HCT116 (cell line): ENCODE measurements around the gene NPR3. TPM values are rescaled to one million over a fixed set of nuclear protein-coding genes. Genes with fewer than 3 reads are reported as not detected.

Source experiments
- ATAC-seq: fragments of 200-7000 bp; cut with Tn5 transposase; 2 replicates; pipeline ENCODE4 v1.9.1; 2020; ENCODE audit warnings: mild to moderate bottlenecking, moderate library complexity
- BruUV-seq: library from RNA; stranded (reverse); fragments of 400-500 nt; replicated peaks from 2 replicates; lab custom pipeline; 2021; lab: Mats Ljungman, UMichigan
- CTCF ChIA-PET: fragments of 300-600 bp; sonication (Branson Sonifier 250); formaldehyde crosslinking; loops from one replicate; lab custom pipeline; 2021; ENCODE audit warnings: antibody characterized with exemption; lab: Charles Lee
- POLR2A ChIA-PET: fragments of 300-600, 350-600 bp; sonication (Branson Sonifier 250); formaldehyde crosslinking; loops from one replicate; lab custom pipeline; 2021; ENCODE audit warnings: antibody characterized with exemption; lab: Charles Lee
- RAD21 ChIA-PET, 2 experiments: fragments of 300-600 bp; sonication (Branson Sonifier 250); formaldehyde crosslinking; loops; one replicate each; lab custom pipeline; 2023; ENCODE audit warnings: low total read pairs in 2 of 2; ENCODE audit not compliant: uncharacterized antibody in 2 of 2, unreplicated experiment in 2 of 2, low non-redundant PET in 1 of 2; lab: Charles Lee
- DNase-seq: peaks from one replicate; pipeline ENCODE4 v3.0.0-alpha.2; 2010; ENCODE audit warnings: low read depth, low spot score
- H2AFZ ChIP-seq: fragments of 200-600 bp; shearing (Covaris generic), sonication (generic); 2 replicates; pipeline ENCODE4 v1.6.1; 2017; ENCODE audit warnings: low read depth, mixed run types, mixed read lengths, antibody characterized with exemption, low read length; ENCODE audit not compliant: poor library complexity, severe bottlenecking
- H3K27ac ChIP-seq: 2 replicates; pipeline ENCODE4 v1.5.1; 2012; ENCODE audit warnings: low read depth, low read length
- H3K27me3 ChIP-seq: fragments of 200-600 bp; sonication (generic); 2 replicates; pipeline ENCODE4 v1.6.1; 2016; ENCODE audit warnings: mixed run types, low read length, mixed read lengths; ENCODE audit not compliant: insufficient read depth
- H3K36me3 ChIP-seq, 2 experiments: fragments of 200-500 bp in 1 of 2; fragments of 200-600 bp in 1 of 2; sonication (Bioruptor generic) in 1 of 2; sonication (generic) in 1 of 2; 2 replicates each; pipeline versions ENCODE4 v1.5.1 to v1.6.1; 2014 to 2016; ENCODE audit warnings: low read length in 2 of 2, inconsistent platforms in 1 of 2, mixed read lengths in 1 of 2, mixed run types in 1 of 2; ENCODE audit not compliant: insufficient read depth in 2 of 2, control insufficient read depth in 1 of 2
- H3K4me1 ChIP-seq, 2 experiments: fragments of 200-600 bp in 1 of 2; sonication (generic) in 1 of 2; 2 replicates each; pipeline versions ENCODE4 v1.5.1 to v1.6.1; 2012 to 2017; ENCODE audit warnings: low read length in 2 of 2, inconsistent platforms in 1 of 2, mild to moderate bottlenecking in 1 of 2, mixed read lengths in 1 of 2, mixed run types in 1 of 2, moderate library complexity in 1 of 2; ENCODE audit not compliant: insufficient read depth in 2 of 2, control insufficient read depth in 1 of 2
- H3K4me2 ChIP-seq: fragments of 200-600 bp; sonication (generic); 2 replicates; pipeline ENCODE4 v1.6.1; 2017; ENCODE audit warnings: mixed run types, low read length, mixed read lengths
- H3K4me3 ChIP-seq, 2 experiments: fragments of 200-600 bp in 1 of 2; sonication (generic) in 1 of 2; replicated peaks in 1 of 2; 2 replicates each; pipeline ENCODE4 v1.5.1; 2011 to 2016; ENCODE audit warnings: low read length in 2 of 2, control low read depth in 1 of 2, low read depth in 1 of 2, mild to moderate bottlenecking in 1 of 2, mixed read lengths in 1 of 2, mixed run types in 1 of 2
- H3K79me2 ChIP-seq: fragments of 200-600 bp; sonication (generic); 2 replicates; pipeline ENCODE4 v1.6.1; 2017; ENCODE audit warnings: mild to moderate bottlenecking, mixed run types, low read length, moderate library complexity, mixed read lengths; ENCODE audit not compliant: insufficient read depth
- H3K9ac ChIP-seq: fragments of 200-600 bp; sonication (generic); 2 replicates; pipeline ENCODE4 v1.6.1; 2016; ENCODE audit warnings: low read length, mixed read lengths
- H3K9me2 ChIP-seq: fragments of 200-600 bp; sonication (generic), shearing (Covaris generic); 2 replicates; pipeline ENCODE4 v1.6.1; 2017; ENCODE audit warnings: mixed run types, mild to moderate bottlenecking, moderate library complexity; ENCODE audit not compliant: insufficient read depth
- H3K9me3 ChIP-seq, 2 experiments: fragments of 200-500 bp in 1 of 2; fragments of 200-600 bp in 1 of 2; sonication (Bioruptor generic) in 1 of 2; sonication (generic) in 1 of 2; 2 replicates each; pipeline ENCODE4 v1.6.1; 2014 to 2017; ENCODE audit warnings: low read length in 2 of 2, mixed read lengths in 2 of 2, inconsistent platforms in 1 of 2, low read depth in 1 of 2, mild to moderate bottlenecking in 1 of 2, mixed run types in 1 of 2, moderate library complexity in 1 of 2; ENCODE audit not compliant: control insufficient read depth in 1 of 2, insufficient read depth in 1 of 2
- H4K20me1 ChIP-seq: fragments of 200-600 bp; sonication (generic), shearing (Covaris generic); 2 replicates; pipeline ENCODE4 v1.6.1; 2017; ENCODE audit warnings: mixed run types, mild to moderate bottlenecking, moderate library complexity; ENCODE audit not compliant: insufficient read depth
- CBX3 ChIP-seq: IDR thresholded peaks from 2 replicates; pipeline ENCODE4 v1.6.1; 2012; ENCODE audit warnings: low read depth
- CEBPB ChIP-seq: IDR thresholded peaks from 2 replicates; pipeline ENCODE4 v1.6.1; 2012; ENCODE audit warnings: low read depth
- EGR1 ChIP-seq: IDR thresholded peaks from 2 replicates; pipeline ENCODE4 v1.6.1; 2012; ENCODE audit warnings: low read depth
- ELF1 ChIP-seq: IDR thresholded peaks from 2 replicates; pipeline ENCODE4 v1.6.1; 2012; ENCODE audit warnings: low read depth, borderline replicate concordance
- EZH2 ChIP-seq: fragments of 200-600 bp; sonication (generic); IDR thresholded peaks from 2 replicates; pipeline ENCODE4 v1.6.1; 2017; ENCODE audit warnings: antibody characterized with exemption, mixed run types
- FOSL1 ChIP-seq: IDR thresholded peaks from 2 replicates; pipeline ENCODE4 v1.6.1; 2012; ENCODE audit warnings: low read depth
- JUND ChIP-seq: IDR thresholded peaks from 2 replicates; pipeline ENCODE4 v1.6.1; 2012
- POLR2A ChIP-seq: IDR thresholded peaks from 2 replicates; pipeline ENCODE4 v1.7.0; 2011; ENCODE audit warnings: borderline replicate concordance; ENCODE audit not compliant: insufficient read depth, insufficient read length; ENCODE audit errors: extremely low read depth
- RAD21 ChIP-seq: IDR thresholded peaks from 2 replicates; pipeline ENCODE4 v1.6.1; 2012; ENCODE audit warnings: low read depth, mild to moderate bottlenecking
- REST ChIP-seq: IDR thresholded peaks from 2 replicates; pipeline ENCODE4 v1.6.1; 2012; ENCODE audit warnings: low read depth
- SP1 ChIP-seq: IDR thresholded peaks from 2 replicates; pipeline ENCODE4 v1.6.1; 2012; ENCODE audit warnings: low read depth
- SRF ChIP-seq: IDR thresholded peaks from 2 replicates; pipeline ENCODE4 v1.6.1; 2012; ENCODE audit warnings: low read depth
- TCF7L2 ChIP-seq: IDR thresholded peaks from 2 replicates; pipeline ENCODE4 v1.7.0; 2011; ENCODE audit warnings: borderline replicate concordance, inconsistent platforms; ENCODE audit not compliant: insufficient read depth, insufficient read length; ENCODE audit errors: extremely low read depth
- YY1 ChIP-seq: IDR thresholded peaks from 2 replicates; pipeline ENCODE4 v1.6.1; 2011; ENCODE audit warnings: low read length, low read depth, moderate library complexity, mild to moderate bottlenecking; ENCODE audit not compliant: insufficient replicate concordance; ENCODE audit errors: extremely low read depth
- ZBTB33 ChIP-seq: IDR thresholded peaks from 2 replicates; pipeline ENCODE4 v1.6.1; 2011; ENCODE audit warnings: mild to moderate bottlenecking, low read length, moderate library complexity; ENCODE audit not compliant: insufficient replicate concordance; ENCODE audit errors: extremely low read depth
- ZFX ChIP-seq: fragments of 450-650 bp; IDR thresholded peaks from 2 replicates; pipeline ENCODE4 v1.6.1; 2017
- ZNF274 ChIP-seq: fragments of 200-500 bp; sonication (Bioruptor generic); IDR thresholded peaks from 2 replicates; pipeline ENCODE4 v1.6.1; 2014; ENCODE audit warnings: mild to moderate bottlenecking, low read depth, low read length, inconsistent platforms
- intact Hi-C: fragments of 100-400 bp; cut with micrococcal nuclease; formaldehyde crosslinking; loops from 2 replicates; pipeline ENCODE4 v1.10.0; 2022
- total RNA-seq: library from RNA; stranded (reverse); gene quantifications from one replicate; pipeline ENCODE4 v1.2.1, GENCODE V29; 2021; ENCODE audit not compliant: unreplicated experiment
- TF ChIP-seq, protein P1 (sequence below): IDR thresholded peaks from 2 replicates; pipeline ENCODE4 v1.6.1; 2012
- TF ChIP-seq, protein P2 (sequence below): IDR thresholded peaks from 2 replicates; pipeline ENCODE4 v1.6.1; 2012

The NPR3 gene
- total RNA-seq, 1 experiment from 2014 or later, result 0.39 TPM

DNA sequence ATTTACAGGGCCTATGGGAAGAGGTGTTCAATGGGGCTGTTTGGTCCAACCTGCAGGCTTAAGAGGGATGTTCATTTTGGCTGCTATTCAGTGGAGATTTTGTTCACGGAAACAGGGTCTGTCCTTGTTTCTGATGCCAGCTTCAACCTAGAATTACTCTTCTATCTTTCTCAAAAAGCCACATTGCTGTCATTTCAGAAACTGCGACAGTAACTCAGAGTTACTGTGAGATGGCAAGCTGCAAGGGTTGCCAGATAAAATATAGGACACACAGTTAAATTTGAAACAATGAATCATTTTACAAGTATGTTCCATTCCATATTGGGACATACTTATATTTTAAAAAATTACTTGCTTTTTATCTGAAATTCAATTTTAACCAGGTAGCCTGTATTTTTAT is 128.0 kb downstream of the NPR3 start:
- Histone ChIP-seq H4K20me1 (no peaks in the 10 kb centered on the region), H3K27me3 (no peaks in the 10 kb centered on the region), H3K79me2 (no peaks in the 10 kb centered on the region), H3K36me3 (no peaks in the 10 kb centered on the region), H3K9ac (no peak overlapping the region), H3K4me1 (no peaks in the 10 kb centered on the region), H3K4me2 (no peak overlapping the region), H3K27ac (no peak overlapping the region), H3K9me2 (no peaks in the 10 kb centered on the region), H3K9me3 (no peaks in the 10 kb centered on the region), H2AFZ (no peak overlapping the region), H3K4me3 (no peak overlapping the region)
- no TSS peak for BruUV-seq
- intact Hi-C loops, result no loop called here
- ChIA-PET CTCF (no interaction called here), POLR2A (no interaction called here), RAD21 (no interaction called here)
- DNase-seq (no peak), ATAC-seq (no peak)
- TF ChIP-seq FOSL1 (no peak), EGR1 (no peak), RAD21 (no peak), SP1 (no peak), ZBTB33 (no peak), ELF1 (no peak), CBX3 (no peak), ZNF274 (no peak), JUND (no peak), SRF (no peak)
- TF ChIP-seq, protein P1, sequence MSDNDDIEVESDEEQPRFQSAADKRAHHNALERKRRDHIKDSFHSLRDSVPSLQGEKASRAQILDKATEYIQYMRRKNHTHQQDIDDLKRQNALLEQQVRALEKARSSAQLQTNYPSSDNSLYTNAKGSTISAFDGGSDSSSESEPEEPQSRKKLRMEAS, result no peak

DNA sequence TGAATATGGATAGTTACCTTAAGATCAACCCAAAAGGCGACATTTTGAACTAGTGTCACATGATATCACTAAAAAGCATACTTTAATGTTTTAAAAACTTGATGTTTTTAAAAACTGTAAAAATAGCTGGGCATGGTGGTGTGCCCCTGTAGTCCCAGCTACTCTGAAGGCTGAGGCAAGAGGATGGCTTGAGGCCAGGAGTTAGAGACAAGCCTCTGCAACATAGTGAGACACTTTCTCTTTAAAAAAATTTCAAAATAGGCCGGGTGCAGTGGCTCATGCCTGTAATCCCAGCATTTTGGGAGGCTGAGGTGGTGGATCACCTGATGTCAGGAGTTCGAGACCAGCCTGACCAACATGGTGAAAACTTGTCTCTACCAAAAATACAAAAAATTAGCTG is 129.5 kb downstream of the NPR3 start:
- H4K20me1 ChIP-seq, result no peaks in the 10 kb centered on the region
- H3K27ac ChIP-seq, result no peak overlapping the region
- ChIA-PET RAD21 (no interaction called here), CTCF (no interaction called here), POLR2A (no interaction called here)
- H3K4me2 ChIP-seq, result no peak overlapping the region
- BruUV-seq, result no TSS peak
- no peak overlapping the region for H2AFZ ChIP-seq
- no peaks in the 10 kb centered on the region for H3K27me3 ChIP-seq
- DNase-seq (no peak), ATAC-seq (no peak)
- no peaks in the 10 kb centered on the region for H3K4me1 ChIP-seq
- intact Hi-C loops, result no loop called here
- no peak for TF ChIP-seq ZFX
- no peak for TF ChIP-seq POLR2A
- TF ChIP-seq EZH2, result no peak
- TF ChIP-seq, protein P2, sequence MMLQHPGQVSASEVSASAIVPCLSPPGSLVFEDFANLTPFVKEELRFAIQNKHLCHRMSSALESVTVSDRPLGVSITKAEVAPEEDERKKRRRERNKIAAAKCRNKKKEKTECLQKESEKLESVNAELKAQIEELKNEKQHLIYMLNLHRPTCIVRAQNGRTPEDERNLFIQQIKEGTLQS, result no peak
- TF ChIP-seq TCF7L2, result no peak
- TF ChIP-seq YY1, result no peak
- TF ChIP-seq ZNF274, result no peak
- no peak for TF ChIP-seq SP1
- TF ChIP-seq REST, result no peak
- TF ChIP-seq FOSL1, result no peak
- TF ChIP-seq CEBPB, result no peak
- H3K9me3 ChIP-seq, result no peaks in the 10 kb centered on the region
- H3K9ac ChIP-seq, result no peak overlapping the region
- no peaks in the 10 kb centered on the region for H3K9me2 ChIP-seq
- no peaks in the 10 kb centered on the region for H3K79me2 ChIP-seq
- no peaks in the 10 kb centered on the region for H3K36me3 ChIP-seq
- no peak overlapping the region for H3K4me3 ChIP-seq
